Measurements from ENCODE around the gene METRN.

The METRN gene

DNA sequence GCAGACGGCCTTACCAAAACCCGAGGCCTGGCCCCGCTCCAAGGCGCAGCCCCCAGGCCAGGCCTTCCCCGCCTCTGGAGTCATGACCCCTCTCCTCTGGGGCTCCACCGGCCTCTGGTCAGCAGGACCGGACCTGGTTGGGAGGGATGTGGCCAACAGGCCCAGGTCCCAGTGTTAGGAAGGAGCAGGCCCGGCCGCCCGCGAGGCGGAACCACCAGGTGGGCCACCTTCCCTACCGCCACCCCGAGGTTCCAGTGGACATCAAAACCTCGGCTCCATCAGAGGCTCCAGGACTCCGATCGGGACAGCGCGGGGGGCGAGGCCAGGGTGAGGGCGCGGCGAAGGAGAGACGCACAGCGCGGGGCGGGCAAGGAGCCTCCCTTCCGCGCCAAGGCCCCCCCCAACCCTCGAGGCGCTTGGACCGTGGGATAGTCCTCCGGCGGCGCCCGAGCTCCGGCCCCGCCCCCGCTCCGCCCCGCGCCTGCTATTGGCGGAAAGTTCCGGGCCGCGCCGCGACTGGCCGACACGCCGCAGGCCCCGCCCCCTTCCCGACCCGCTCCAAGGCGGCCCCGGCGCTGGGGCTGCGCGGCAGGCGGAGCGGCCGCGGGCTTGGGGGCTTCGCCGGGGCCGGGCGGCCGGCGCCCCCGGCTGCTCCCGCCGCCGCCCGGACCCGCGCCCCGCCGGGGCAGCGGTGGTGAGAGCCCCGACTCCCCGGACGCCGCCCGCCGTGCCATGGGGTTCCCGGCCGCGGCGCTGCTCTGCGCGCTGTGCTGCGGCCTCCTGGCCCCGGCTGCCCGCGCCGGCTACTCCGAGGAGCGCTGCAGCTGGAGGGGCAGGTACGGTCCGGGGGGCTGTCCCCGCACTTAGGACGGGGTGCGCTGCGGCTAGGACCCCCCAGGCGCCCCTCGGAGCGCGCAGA lies at the start of gene METRN:
METRN (plus strand) TSS at position 561 of the 919 bp plus-strand sequence; CDS start at position 733, 172 bp downstream.
- DNase-seq (ENCODE audit: low read depth in 2 of 2) = peak; percentile 86 to 92

GRCh38 chr16:666572-666971 lies 48.3 kb upstream of the METRN start:
- no peak for DNase-seq (ENCODE audit: low read depth in 2 of 2)

- DNase-seq (ENCODE audit: low read depth in 2 of 2) = no peak
Measured at GRCh38 chr16:667113-667779, 47.7 kb upstream of the METRN start.

DNA sequence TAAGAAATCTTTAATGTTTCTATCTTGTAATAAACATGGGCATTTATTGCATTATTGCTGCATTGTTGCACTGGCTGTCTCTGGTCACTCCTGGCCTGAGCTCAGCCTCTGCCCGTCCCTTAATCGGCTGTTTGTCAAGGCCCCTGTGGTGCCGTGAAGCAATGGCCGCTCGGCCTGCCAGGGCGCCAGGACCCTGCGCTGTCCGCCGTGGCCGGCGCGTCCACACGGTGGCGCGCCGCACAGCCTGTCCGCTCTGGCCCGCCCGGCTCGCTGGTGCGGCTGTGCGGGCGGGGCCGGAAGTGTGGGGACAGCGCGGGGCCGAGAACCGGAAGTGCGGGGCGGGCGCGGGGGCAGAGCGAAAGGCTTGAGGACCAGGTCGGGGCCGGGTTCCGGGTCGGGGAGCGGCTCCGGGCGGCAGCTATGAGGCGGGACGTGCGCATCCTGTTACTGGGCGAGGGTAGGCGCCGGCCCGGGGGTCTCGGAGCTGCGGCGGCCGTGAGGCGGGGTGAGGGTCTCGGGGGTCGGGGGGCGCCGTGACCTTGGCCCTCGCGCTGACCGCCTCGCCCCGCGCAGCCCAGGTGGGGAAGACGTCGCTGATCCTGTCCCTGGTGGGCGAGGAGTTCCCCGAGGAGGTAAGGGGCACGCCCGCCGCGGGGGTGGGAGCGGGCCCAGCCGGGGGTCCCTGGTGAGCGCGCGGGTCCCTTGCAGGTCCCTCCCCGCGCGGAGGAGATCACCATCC lies 47.0 kb upstream of the METRN start, which contains the start of gene RHOT2:
RHOT2 (plus strand) TSS at position 353 of the 739 bp plus-strand sequence; CDS start at position 421, 68 bp downstream.
- DNase-seq (ENCODE audit: low read depth in 2 of 2) = peak; percentile 90 to 91

DNA sequence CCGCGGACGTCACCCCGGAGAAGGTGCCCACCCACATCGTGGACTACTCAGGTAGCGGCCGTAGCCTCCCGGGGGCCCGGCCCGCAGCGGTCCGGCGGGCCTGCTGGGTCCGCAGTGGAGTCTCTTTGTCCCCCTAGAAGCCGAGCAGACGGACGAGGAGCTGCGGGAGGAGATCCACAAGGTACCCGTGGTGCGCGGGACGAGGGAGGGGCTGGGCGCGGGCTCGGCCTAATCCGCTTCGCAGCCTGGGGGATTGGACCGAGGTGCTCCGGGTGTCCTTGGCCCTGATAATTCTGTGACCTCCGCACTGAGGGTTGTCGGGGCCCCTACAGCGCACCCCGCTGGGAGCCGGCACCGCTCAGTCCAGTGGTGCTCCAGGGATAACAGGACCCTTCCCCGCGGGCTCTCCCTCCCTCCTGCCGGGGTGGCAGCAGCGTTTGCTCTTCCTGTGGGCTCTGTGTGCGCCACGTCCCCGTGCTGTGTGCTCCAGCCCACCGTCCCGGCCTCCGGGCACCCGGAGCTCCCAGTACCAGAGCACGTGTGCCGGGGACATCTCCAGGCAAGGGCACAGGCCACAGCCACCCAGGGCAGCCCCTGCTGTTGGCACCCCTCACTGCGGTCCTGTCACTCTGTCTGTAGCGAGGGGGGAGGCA lies 46.3 kb upstream of the METRN start:
- no peak for DNase-seq (ENCODE audit: low read depth in 2 of 2)

DNA sequence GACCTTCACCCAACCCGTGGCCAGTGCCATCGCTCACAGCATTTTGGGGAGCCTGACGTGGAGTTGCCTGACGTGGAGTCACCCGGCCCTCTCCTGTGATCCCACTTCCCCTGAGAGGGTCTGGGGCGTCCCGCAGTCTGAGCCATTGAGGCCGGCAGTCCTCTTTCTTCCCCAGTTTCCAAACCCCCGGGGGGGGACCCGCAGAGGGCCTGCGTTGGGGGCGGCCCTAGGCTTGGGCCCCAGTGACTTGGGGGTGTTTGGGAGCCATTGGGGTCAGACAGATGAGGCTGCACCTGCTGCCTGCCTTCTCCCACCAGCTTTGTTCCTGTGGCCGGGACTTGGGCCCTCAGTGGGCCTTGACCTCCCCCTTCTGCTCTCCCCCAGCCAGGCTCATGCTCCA lies 45.3 kb upstream of the METRN start:
- no peak for DNase-seq (ENCODE audit: low read depth in 2 of 2)

GRCh38 chr16:670485-671352 lies 44.2 kb upstream of the METRN start:
- DNase-seq (ENCODE audit: low read depth in 2 of 2) = no peak

DNA sequence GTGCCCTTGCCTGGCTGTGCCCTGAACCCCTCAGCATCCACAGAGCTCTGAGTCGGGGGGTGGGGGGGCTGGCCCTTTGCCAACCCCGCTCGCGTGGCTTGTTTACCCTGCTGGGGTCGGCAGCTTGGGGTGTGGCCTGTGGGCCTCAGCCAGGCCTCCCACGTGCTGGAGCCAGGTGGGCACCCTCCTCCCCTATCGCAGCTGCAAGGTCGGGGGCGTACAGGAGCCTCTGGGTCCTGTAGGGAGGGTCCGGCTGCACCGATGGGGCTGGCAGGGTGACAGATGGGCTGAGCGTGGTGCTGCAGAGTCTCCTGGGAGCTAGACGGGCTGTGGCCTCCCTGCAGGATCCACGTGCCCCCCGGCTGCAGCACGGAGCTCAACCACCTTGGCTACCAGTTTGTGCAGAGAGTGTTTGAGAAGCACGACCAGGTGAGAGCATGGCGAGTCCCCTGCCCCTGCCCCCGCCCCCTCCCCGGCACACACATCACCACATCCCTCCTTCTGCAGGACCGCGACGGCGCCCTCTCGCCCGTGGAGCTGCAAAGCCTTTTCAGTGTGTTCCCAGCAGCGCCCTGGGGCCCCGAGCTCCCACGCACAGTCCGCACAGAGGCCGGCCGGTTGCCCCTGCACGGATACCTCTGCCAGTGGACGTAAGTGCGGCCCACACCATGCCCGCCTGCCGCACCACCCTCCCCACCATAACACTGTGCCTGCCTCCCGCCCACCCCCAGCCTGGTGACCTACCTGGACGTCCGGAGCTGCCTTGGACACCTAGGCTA lies 43.4 kb upstream of the METRN start:
- DNase-seq (ENCODE audit: low read depth in 2 of 2) = no peak

DNA sequence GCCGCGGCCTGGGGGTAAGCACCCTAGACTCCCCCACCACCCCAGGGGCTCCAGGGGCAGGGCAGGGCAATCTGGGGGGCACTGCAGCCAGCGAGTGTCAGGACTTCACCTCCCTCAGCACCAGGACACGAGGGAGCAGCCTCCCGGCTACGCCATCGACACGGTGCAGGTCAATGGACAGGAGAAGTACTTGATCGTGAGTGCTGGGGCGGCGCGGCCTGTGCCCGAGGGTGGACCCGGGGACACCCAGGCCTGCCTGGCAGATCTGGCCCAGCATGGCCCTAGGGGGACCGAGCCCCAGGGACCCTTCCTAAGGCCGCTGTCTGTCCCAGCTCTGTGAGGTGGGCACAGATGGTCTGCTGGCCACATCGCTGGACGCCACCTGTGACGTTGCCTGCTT lies 42.5 kb upstream of the METRN start:
- DNase-seq (ENCODE audit: low read depth in 2 of 2) = no peak

DNA sequence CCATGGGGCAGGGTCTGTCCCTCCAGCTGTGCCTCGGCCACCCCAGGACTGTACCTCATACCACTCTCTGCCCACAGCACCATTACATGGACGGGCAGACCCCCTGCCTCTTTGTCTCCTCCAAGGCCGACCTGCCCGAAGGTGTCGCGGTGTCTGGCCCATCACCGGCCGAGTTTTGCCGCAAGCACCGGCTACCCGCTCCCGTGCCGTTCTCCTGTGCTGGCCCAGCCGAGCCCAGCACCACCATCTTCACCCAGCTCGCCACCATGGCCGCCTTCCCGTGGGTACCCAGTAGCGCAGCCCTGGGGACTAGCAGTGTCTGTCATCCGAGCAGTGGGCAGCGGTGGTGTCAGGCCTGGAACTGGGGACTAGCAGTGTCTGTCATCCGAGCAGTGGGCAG lies 42.1 kb upstream of the METRN start:
- DNase-seq (ENCODE audit: low read depth in 2 of 2) = no peak

DNA sequence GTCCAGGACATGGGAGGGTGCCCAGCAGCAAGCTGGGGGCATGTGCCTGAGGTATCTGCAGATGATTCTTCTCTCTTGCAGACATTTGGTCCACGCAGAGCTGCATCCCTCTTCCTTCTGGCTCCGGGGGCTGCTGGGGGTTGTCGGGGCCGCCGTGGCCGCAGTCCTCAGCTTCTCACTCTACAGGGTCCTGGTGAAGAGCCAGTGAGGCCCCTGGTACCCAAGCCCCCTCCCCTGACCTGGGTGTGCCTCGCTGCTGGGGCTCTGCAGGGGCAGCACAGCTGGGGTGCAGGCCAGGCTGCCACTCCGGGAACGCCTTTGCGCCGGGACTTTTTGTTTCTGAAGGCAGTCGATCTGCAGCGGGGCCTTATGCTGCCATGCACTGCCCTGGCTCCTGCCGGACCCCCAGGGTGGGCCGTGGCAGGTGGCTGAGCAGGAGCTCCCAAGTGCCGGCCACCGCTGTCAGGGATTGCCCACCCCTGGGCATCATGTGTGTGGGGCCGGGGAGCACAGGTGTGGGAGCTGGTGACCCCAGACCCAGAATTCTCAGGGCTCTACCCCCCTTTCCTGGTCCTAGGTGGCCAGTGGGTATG lies 41.4 kb upstream of the METRN start:
- DNase-seq (ENCODE audit: low read depth in 2 of 2) = no peak

DNA sequence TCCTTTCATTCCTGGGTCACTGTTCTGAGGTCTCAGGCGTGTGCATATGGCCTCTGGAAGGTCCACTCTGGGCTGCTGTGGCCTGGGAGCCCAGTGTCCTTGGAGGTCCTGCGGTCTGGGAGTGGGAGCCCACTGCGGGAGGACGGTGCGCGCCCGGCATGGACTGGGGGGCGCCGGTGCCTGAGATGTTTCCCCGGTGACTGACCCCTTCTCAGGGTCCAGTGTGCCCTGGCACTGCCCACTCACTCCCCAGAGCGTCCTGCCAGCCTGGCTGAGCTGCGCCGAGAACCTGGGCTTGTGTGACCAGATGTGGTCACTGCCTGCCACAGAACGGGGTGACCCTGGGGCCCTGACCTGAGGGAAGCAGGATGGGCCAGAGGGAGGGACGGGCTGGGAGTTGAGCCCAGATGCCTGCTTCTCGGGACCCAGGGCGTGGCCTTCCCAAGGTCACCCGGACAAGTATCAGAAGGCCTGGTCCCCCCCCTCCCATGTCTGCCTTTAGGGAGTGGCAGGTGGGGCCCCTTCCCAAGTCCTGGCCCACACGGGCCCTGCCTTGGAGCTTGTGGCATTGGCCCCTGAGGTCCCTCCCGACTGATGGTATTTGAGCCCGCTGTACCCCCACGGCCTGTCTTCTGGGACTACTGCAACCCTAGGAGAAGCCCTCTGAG lies 40.6 kb upstream of the METRN start:
- no peak for DNase-seq (ENCODE audit: low read depth in 2 of 2)

- no peak for DNase-seq (ENCODE audit: low read depth in 2 of 2)
Measured at GRCh38 chr16:674968-675883, 39.7 kb upstream of the METRN start, which contains the start of gene RHBDL1. Gene RHBDL1, plus strand, starts transcription at chr16:675671. Its CDS starts 120 bp downstream, at chr16:675791.

- DNase-seq (ENCODE audit: low read depth in 2 of 2) = no peak
Measured at GRCh38 chr16:675884-676564, 38.9 kb upstream of the METRN start.

DNA sequence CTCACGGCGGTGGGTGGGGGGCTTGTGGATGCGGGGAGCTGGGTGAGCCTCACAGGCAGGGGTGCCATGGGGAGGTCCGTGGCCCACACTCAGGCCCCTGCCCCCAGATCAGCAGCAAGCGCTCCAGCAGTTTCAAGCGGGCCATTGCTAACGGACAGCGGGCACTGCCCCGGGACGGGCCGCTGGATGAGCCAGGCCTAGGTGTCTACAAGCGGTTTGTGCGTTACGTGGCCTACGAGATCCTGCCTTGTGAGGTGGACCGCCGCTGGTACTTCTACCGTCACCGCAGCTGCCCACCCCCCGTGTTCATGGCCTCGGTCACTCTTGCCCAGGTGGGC lies 38.4 kb upstream of the METRN start:
- no peak for DNase-seq (ENCODE audit: low read depth in 2 of 2)

- no peak for DNase-seq (ENCODE audit: low read depth in 2 of 2)
Measured at GRCh38 chr16:676913-677312, 38.0 kb upstream of the METRN start.

Data from activated CD4-positive, alpha-beta T cell treated with anti-CD3 and anti-CD28 coated beads for 24 hours (primary cell).